HL-60/S4 treated with retinoic acid at 250 ng/mL for 4 days and 3 days (cell line): ENCODE measurements around the gene SMIM43.
"Not testable (repeated sequence)": the region's sequence is repeated elsewhere in the genome, so short reads cannot be mapped to it uniquely, and the experiment has no call there.

ENCODE experiments used
- in situ Hi-C: fragments of 300-500 bp; cut with MboI; formaldehyde crosslinking; loops from 2 replicates; pipeline ENCODE4 v1.7.0; 2022; ENCODE audit warnings: low sequenced_read_pairs

Gene SMIM43

DNA sequence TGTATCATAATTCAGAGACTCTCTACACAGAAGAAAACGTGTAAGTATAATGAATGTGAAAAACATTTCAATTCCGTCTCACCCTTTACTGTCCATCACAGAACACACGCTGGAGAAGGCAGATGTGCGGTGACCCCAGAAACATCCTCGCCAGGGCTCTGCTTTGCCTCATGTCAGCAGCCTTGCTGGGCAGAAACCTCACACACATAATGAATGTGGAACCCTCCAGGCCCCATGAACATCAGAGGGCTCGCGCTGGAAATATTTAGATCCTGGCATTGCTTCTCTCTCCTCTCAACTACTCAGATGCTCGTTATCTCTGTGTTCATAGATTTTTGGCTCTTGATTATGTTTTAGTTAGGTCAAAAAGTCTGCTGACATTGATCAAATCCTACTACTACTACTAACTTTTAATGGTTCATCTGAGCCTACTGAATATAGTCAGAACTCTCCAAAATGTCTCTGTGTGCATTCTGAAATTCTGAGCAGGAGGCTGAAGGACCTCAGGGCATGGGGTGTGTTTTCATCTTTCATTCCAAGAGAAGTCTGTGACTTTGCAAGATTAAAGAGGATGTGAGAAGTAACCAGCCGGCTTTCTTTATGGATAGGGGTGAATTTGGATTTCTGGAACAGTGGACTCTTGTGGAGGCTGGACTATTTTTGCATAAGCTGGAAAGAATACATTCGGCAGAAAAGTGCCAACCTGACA lies 27.0 kb downstream of the SMIM43 start:
- in situ Hi-C loops, result no loop called here

DNA sequence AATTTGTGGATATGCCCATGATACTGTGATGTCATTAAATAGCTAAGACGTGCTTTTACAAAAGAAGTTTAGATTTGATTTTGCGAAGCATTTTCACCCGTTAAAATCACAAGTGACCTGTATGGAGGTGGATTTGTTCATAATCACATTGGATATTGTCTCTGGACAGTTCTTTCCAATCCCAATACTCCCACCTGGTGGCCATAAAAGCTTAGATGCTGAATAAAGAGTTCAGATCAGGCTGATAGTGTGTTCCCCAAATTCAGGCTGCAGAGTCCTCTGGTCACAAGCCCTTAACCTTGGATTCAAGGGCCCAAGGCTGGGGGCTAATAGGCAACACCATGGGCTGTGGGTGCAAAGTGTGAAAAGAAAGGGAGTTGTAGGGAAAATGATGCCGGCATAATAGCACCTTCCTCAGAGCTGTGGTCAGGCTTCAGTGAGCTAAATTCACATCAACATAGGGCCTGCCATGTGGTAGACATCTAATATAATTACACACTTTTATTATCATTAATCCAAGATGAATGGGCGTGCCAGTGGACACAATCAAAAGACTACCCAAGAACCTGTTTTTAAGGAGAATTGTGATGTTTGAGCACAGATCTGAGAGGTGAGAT lies 28.1 kb downstream of the SMIM43 start:
- in situ Hi-C loops, result no loop called here

DNA sequence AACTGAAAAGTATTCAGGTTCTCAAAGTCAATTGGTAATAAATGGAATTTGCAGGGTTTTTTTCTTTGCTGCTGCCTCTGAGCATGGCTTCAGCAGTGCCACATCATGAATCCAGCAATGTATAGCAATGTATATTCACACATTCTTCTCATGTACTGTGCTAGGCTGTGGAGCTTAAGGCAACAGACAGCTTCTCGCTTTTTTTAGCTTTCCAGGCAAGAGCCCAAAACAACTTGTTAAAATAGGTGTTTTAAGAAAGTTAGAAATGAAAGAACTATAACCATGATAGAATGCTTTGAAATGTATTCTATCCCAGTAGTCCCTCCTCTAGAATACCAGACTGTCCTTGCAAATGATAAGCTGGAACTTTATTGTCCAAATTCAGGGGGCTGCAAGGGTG lies 30.4 kb downstream of the SMIM43 start:
- in situ Hi-C loops, result no loop called here

DNA sequence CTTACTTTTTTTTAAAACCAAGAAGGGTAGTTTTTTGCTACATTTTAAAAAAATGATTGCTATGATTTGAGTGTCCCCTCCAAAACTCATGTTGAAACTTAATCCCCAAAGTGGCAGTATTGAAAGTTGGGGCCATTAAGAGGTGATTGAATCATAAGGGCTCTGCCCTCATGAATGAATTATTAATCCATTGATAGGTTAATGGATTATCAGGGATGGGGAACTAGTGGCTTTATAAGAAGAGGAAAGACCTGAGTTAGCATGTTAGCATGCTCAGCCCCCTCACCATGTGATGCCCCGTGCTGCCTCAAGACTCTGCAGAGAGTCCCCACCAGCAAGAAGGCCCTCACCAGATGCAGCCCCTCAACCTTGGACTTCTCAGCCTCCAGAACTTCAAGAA lies 31.0 kb downstream of the SMIM43 start:
- in situ Hi-C loops, result no loop called here

DNA sequence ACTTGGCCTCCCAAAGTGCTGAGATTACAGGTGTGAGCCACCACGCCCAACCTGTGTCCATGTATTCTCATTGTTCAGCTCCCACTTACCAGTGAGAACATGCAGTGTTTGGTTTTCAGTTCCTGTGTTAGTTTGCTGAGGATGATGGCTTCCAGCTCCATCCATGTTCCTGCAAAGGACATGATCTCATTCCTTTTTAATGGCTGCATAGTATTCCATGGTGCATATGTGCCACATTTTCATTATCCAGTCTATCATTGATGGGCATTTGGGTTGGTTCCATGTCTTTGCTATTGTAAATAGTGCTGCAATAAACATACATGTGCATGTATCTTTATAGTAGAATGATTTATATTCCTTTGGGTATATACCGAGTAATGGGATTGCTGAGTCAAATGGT lies 35.2 kb downstream of the SMIM43 start:
- in situ Hi-C loops, result not testable (repeated sequence)

DNA sequence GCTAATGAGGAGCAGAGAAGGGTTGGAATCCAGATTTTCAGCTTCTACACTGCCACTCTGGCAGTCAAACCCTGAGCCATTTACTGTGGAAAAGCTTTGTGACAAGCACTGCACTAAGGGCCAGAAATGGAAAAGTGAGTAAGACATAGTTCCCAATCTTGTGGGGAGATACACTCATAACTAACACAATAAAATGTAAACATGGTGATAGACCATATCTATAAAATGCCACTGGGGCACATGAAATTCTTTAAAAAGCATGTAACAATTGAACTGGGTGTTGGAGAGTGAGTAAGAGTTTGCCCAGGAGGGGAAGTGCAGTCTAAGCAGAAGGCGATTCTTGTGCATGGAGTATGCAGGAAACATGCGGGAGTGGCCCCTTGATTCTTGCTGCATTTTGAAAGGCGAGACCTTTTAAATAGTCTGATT lies 36.2 kb downstream of the SMIM43 start:
- in situ Hi-C loops, result no loop called here

DNA sequence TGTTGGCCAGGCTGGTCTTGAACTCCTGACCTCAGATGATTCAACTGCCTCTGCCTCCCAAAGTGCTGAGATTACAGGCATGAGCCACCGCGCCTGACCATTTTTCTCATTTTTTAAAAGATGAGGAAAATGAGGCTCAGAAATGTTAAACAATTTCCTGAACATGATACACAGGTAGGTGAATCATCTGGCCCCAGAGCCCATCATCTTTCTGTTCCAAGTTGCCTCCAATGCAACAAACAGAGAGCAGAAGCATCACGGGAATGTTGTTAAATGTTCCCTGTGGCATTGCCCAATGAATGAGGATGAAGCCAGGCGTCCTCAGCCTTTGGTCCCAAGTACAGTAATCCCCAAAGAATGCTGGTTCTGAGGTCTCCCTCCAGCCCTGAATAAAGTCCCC lies 36.9 kb downstream of the SMIM43 start:
- in situ Hi-C loops, result no loop called here

DNA sequence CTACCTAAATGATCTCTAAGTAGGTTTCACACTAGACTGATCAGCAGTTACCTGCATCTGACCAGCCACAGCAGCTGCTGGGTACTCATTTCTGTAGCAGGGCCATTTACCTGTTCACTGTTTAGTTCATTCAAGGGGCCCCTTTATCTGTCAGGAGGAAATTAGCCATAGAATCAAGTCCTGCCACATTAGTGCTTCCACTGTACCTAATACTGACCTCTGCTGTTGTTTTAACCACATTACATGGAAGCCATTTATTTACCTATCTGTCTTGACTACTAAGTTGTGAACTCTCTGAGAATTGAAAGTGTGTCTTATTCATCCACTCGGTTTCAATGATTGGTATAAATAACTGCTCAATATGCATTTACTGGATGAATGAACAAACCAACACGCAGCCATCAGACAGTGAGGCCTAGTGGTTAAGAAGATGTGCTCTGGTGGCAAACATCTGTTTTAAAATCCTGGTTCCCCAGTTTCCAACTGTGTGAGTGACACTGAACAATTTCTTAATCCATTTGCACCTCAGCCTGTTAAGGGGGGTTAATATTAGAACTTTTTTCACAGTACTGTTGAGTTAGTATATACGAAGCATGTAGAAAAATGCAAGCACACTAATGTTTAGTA lies 38.2 kb downstream of the SMIM43 start:
- in situ Hi-C loops, result no loop called here

DNA sequence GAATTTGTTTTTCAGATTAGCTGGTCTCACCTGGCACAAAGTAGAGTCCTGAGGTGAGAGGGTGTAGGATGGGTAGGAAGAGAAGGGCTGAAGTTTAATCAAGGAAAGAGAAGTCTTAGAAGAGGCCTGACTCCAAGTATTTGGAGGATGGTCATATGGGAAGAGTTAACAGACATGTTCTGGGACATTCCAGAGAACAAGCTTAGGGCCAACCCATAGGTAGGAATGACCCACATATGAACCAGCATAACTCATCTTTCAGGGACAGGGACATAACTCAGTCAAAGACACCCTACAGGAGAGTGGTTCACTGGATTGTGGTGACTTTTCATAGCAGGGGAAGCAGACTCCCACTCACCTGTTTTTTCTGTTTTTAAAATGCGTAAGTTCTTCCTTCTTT lies 40.3 kb downstream of the SMIM43 start:
- in situ Hi-C loops, result no loop called here

DNA sequence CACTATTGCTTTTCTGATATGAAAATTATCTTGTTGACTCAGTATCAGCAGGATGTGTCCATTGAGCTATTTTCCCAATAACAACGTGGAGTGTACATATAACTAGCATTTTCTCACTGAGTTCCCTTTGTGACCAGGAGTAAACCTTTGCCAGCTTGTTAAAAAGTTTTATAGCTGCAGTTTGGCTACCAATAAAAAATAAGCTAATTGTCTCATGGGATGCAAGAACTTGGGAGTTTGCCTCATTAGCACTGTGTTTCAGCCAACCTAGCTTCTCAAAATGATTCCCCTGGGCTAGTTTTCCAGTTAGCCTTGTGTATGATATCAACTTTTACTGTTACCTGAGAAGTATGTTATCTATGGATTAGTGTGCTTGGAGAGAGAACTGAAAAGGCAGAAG lies 43.3 kb downstream of the SMIM43 start:
- in situ Hi-C loops, result no loop called here

DNA sequence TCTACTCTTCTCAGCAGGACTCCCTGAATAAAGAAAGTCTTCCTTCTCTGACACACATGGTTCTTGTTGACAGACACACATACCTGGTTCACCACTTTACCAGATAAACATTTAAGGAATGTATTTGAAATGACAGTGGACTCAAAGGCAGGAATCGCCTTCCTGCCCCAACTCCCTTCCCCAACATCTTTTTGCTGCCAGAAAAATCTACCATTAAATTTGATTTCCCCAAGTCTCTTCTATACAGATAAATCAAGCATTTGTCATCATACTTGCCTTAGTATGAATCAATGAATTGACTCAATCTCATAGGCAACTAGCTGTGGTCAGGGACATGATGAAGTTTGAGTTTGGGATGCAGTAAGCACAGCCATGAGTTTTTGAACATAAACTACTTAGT lies 44.9 kb downstream of the SMIM43 start:
- in situ Hi-C loops, result no loop called here

DNA sequence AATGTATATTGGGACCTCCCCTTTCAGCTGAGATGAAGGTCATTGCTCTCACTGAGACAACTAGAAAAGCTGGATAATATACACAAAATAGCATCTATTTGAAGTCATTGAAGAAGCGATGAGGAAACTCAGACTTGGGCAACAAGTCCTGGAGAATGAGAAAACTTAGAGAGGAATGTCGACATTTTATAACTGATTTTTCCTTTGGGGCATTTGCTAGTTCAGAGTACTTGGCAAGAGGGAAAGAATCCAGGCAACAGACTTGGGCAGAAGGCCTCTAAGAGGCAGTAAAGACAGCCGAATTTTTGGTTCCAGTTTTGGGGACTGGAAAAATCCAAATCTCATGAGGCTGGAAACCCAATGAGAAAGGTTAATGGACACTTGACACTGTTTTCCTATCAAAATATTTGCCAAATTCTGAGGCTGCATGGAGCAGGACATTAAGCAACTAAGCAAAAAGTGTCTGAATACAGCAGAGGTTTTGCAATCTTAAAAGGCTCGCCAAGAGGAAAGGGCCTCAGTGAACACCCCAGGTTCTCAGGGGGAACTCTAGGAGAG lies 47.2 kb downstream of the SMIM43 start:
- in situ Hi-C loops, result no loop called here

DNA sequence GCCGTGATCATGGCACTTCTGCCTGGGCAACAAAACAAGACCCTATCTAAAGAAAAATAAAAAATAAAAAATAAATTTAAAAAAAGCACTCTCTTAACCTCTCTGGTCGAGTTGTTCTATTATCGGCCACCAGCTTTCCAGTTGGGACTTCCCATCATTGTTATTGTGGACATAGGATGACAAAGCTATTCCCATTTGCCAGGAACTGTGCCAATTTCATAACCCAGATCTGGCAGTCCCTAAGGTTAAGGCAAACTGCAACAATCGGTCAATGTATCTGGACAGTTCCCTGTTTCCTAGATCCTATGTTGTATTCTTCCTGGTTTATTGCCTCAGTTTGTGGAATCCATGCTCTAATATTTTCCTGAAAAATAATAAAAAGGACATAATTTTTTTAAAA lies 50.4 kb downstream of the SMIM43 start:
- in situ Hi-C loops, result no loop called here

DNA sequence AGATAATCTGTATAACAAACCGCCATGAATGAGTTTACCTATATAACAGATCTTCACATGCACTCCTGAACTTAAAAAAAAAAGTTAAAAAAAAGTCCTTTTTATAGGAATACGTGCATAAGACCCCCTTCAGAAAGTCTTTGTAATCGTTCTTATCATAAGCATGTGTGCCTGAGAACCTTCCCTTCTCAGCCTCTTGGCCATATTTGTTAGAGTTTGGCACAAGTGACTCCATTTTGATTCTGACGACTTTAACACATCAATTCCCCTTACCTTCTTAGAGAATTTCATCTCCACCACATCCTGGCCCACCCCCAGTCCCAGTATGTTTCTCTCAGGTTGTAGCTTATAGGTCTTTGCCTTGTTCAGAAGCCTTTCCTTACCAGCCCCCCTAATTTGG lies 52.2 kb downstream of the SMIM43 start:
- in situ Hi-C loops, result no loop called here

DNA sequence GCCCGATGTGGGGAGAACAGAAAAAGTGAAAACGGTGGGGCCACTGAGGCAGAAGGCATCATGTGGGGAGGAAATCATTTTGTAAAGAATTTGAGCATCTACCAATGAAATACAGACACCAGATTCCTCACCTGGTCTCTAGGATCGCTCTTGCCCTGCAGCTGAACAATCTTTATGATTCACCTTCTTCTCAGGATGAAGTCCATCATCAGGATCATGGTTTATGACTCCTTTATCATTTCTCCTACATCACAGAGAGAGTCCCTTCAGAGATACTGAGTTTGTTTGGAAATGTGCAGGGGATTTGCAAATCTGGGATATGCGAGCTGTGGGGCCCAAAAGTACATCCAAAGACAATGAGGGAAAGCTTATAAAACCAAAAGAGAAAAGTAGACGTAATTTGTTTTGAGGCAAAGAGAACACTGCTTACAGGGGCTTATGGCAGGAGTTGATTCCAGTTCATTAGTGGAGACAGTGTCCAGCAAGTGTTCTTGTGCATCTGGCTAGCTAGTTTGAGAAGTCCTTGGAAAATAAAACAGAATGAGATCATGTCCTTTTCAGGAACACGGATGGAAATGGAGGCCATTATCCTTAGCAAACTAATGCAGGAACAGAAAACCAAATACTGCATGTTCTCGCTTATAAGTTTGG lies 52.8 kb downstream of the SMIM43 start:
- in situ Hi-C loops, result no loop called here

DNA sequence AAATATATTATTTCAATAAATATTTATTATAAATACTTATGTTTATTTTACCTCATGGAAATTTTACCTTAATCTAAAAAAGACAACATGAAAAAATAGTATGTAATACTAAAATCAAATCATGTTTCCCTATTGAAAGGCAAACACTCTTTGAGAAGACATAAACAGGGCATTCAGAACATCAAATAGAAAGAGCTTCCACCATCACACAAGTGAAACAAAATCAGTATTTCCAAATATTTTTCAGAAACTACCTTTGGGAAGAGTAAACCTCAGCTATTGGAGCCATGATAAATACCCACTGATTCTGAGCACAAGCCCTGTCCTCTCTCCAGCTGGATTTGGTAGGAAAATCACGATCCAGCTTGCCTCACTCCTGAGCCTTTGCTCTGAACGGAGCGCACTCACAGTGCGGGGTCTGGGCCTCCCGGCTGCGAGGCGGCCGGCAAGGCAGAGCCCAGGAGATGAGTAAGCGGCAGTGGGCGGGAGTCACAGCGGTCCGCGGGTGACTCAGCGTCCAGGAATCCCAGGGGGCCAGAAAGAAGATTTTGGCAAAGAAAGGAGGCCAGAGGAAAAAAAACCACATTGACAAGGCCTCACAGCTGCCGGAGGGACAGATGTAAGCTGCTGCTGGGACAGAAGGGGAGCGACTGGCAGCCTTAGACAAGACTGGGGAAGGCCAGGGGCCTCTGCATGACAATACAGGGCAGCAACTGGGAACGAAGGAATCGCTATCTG lies 53.5 kb downstream of the SMIM43 start:
- in situ Hi-C loops, result no loop called here

DNA sequence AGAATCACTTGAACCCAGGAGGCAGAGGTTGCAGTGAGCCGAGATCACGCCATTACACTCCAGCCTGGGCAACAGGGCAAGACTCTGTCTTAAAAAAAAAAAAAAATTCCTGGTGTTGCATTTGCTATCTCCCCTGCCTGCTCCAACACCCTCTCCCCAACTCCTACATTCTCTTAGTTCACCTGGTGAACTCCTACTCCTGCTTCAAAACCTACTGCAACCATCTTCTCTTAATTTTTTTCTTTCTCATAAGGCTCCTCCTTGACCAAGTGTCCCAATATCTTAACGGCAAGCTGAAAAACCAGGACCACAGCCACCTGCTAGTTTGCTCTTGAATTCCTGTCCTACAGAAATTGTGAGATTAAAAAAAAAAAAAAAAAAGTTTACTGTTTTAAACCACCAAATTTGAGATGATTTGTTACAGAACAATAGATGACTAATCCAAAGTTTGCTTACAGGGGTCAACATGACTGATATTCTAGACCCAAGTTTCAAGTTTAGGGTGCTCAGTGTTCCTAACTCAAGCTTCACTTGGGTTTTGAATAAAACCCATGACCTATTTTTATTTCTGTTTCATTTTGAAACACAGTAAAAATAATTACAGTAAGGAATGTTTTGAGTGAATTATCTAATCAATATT lies 55.1 kb downstream of the SMIM43 start:
- in situ Hi-C loops, result no loop called here
